Esophagus squamous epithelium (tissue), 5 donors: ENCODE data around the gene NIPA2. TPM values are rescaled to one million over a fixed set of nuclear protein-coding genes. Genes with fewer than 3 reads are reported as not detected.
"Not testable (repeated sequence)": the region's sequence is repeated elsewhere in the genome, so short reads cannot be mapped to it uniquely, and the experiment has no call there.

ENCODE experiments used
- DNase-seq: peaks from one replicate; lab custom pipeline; 2025; lab: John Stamatoyannopoulos, UW
- H3K27ac ChIP-seq, 4 donors: fragments of 200-600 bp; sonication (generic); one replicate each; pipeline ENCODE4 v1.5.1; 2016 to 2019; ENCODE audit warnings: mild to moderate bottlenecking in 1 of 4
- H3K27me3 ChIP-seq, 4 donors: fragments of 200-600 bp; sonication (generic); 1 replicate in 3 of 4; 2 replicates in 1 of 4; pipeline versions ENCODE4 v1.5.1 to v1.6.0; 2017 to 2021; ENCODE audit warnings: antibody characterized with exemption in 1 of 4
- H3K36me3 ChIP-seq, 3 donors: fragments of 200-600 bp; sonication (generic); one replicate each; pipeline ENCODE4 v1.5.1; 2016 to 2019
- H3K4me1 ChIP-seq, 3 donors: fragments of 200-600 bp; sonication (generic); one replicate each; pipeline ENCODE4 v1.5.1; 2017 to 2019
- H3K4me3 ChIP-seq, 4 donors: fragments of 200-600 bp; sonication (generic); 1 replicate in 3 of 4; 2 replicates in 1 of 4; pipeline ENCODE4 v1.5.1; 2016 to 2019; ENCODE audit warnings: mild to moderate bottlenecking in 2 of 4, moderate library complexity in 1 of 4
- H3K9me3 ChIP-seq, 3 donors: fragments of 200-600 bp; sonication (generic); one replicate each; pipeline ENCODE4 v1.5.1; 2016 to 2019
- POLR2A ChIP-seq, 4 donors: fragments of 450-650 bp; IDR thresholded peaks; one replicate each; pipeline ENCODE4 v1.6.1; 2017; ENCODE audit warnings: antibody characterized with exemption in 4 of 4, mild to moderate bottlenecking in 4 of 4, moderate library complexity in 3 of 4
- WGBS, 2 donors: methylation state at CpG; one replicate each; pipeline ENCODE4 v1.1.5; 2018; 5-methylcytosine and 5-hydroxymethylcytosine counted together
- intact Hi-C: fragments of 100-400 bp; cut with DNase I; formaldehyde crosslinking; loops from one replicate; pipeline ENCODE4 v1.15.0; 2022
- total RNA-seq, 4 donors: library from RNA; depleted of rRNA; stranded (reverse); fragments of >200 nt; gene quantifications; one replicate each; pipeline ENCODE4 v1.1.0, GENCODE V29; 2016
- TF ChIP-seq, protein P1 (sequence below), 6 experiments: fragments of 450-650 bp in 4 of 6; fragments of 200-600 bp in 2 of 6; sonication (generic) in 2 of 6; IDR thresholded peaks; one replicate each; pipeline ENCODE4 v1.5.1; 2016 to 2019; ENCODE audit warnings: antibody characterized with exemption in 6 of 6, mild to moderate bottlenecking in 4 of 6, moderate library complexity in 4 of 6
- donor health status: DM: yes; HTN: yes; CAD: no.

The NIPA2 gene
- total RNA-seq, 4 donors from 2014 or later = 32.3 to 68.0 (median 55.1) TPM

DNA sequence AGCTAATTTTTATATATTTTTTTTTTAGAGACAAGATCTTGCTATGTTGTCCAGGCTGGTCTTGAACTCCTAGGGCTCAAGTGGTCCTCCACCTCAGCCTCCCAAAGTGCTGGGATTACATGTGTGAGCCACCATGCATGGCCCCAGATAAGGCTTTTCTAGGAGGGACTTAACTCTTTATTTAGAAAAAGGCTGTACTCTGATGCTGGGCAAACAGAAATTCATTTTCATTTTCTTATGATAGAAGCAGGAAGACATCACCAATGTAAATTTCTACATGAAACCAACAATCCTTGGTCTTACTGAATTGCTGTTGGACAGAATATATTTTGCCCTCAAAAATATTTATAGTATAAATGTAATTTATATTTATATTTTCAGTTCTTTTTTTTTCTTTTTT is 42.4 kb upstream of the NIPA2 start:
- no peak for DNase-seq
- intact Hi-C loops = no loop called here
- Histone ChIP-seq H3K9me3 (no peaks in the 10 kb centered on the region), H3K27me3 (no peaks in the 10 kb centered on the region), H3K4me3 (no peak overlapping the region), H3K36me3 (no peaks in the 10 kb centered on the region), H3K27ac (no peak overlapping the region), H3K4me1 (no peaks in the 10 kb centered on the region)
- TF ChIP-seq, protein P1, sequence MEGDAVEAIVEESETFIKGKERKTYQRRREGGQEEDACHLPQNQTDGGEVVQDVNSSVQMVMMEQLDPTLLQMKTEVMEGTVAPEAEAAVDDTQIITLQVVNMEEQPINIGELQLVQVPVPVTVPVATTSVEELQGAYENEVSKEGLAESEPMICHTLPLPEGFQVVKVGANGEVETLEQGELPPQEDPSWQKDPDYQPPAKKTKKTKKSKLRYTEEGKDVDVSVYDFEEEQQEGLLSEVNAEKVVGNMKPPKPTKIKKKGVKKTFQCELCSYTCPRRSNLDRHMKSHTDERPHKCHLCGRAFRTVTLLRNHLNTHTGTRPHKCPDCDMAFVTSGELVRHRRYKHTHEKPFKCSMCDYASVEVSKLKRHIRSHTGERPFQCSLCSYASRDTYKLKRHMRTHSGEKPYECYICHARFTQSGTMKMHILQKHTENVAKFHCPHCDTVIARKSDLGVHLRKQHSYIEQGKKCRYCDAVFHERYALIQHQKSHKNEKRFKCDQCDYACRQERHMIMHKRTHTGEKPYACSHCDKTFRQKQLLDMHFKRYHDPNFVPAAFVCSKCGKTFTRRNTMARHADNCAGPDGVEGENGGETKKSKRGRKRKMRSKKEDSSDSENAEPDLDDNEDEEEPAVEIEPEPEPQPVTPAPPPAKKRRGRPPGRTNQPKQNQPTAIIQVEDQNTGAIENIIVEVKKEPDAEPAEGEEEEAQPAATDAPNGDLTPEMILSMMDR (IDR thresholded peaks at IDR 0.05) = no peak
- no peak for TF ChIP-seq POLR2A (IDR thresholded peaks at IDR 0.05)

DNA sequence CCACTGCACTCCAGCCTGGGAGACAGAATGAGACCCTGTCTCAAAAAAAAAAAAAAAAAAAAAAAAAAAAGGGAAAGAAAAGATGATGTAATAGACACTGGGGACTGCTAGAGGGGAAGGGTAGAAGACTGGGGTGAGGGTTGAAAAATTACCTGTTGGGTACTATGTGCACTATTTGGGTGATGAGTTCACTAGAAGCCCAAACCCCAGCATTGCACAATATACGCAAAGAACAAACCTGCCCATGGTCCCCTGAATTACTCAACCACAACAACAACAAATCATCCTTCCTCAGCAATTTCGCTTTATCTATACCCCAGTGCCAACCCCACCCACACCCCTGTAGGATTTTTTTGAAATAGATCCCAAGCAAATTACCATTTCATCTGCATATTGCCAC is 38.6 kb upstream of the NIPA2 start:
- no peak for DNase-seq
- Histone ChIP-seq H3K9me3 (no peaks in the 10 kb centered on the region), H3K27me3 (no peaks in the 10 kb centered on the region), H3K27ac (no peak overlapping the region), H3K4me3 (no peak overlapping the region), H3K4me1 (no peaks in the 10 kb centered on the region), H3K36me3 (no peaks in the 10 kb centered on the region)
- intact Hi-C loops = no loop called here
- TF ChIP-seq, protein P1 (IDR thresholded peaks at IDR 0.05) = no peak
- no peak for TF ChIP-seq POLR2A (IDR thresholded peaks at IDR 0.05)
- 70 to 72% methylated on average over 2 of the region's 2 CpGs for WGBS, 2 donors

DNA sequence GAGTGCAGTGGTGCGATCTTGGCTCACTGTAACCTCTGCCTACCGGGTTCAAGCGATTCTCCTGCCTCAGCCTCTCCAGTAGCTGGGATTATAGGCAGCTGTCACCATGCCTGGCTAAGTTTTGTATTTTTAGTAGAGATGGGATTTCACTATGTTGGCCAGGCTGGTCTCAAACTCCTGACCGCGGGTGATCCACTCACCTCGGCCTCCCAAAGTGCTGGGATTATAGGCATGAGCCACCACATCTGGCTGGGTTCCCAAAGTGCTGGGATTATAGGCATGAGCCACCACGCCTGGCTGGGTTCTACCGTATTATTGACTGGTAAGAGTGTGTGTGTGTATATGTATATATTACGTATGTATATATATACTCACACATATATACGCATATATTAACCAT is 35.5 kb upstream of the NIPA2 start:
- intact Hi-C loops, H3K4me1 ChIP-seq, H3K27ac ChIP-seq, H3K9me3 ChIP-seq, H3K36me3 ChIP-seq, DNase-seq, H3K27me3 ChIP-seq, H3K4me3 ChIP-seq: not testable (repeated sequence)
- WGBS, 2 donors = 81 to 90% methylated on average over 10 of the region's 10 CpGs

DNA sequence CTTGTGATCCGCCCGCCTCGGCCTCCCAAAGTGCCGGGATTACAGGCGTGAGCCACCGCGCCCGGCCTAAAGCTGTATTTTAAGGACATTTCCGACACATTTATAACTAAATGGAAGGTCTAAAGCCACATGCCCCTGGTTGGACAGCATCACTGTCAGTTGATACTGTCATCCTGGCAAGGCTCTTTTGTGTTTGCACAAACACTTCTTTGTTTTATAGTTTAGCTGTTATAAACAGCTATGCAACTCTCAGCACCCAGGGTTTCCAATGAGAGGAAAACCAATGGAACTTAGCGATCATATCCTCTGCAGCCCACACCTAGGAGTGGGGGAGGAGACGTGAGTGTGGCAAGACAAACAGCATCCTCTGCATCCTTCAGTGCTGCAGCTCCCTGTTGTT is 32.3 kb upstream of the NIPA2 start:
- Histone ChIP-seq H3K4me3 (no peak overlapping the region), H3K9me3 (no peaks in the 10 kb centered on the region), H3K27ac (no peak overlapping the region), H3K27me3 (no peaks in the 10 kb centered on the region), H3K4me1 (no peaks in the 10 kb centered on the region), H3K36me3 (no peaks in the 10 kb centered on the region)
- WGBS, 2 donors = 76 to 81% methylated on average over 3 to 11 of the region's 11 CpGs
- no peak for DNase-seq
- TF ChIP-seq, protein P1 (IDR thresholded peaks at IDR 0.05) = no peak
- TF ChIP-seq POLR2A (IDR thresholded peaks at IDR 0.05) = no peak
- intact Hi-C loops = no loop called here

DNA sequence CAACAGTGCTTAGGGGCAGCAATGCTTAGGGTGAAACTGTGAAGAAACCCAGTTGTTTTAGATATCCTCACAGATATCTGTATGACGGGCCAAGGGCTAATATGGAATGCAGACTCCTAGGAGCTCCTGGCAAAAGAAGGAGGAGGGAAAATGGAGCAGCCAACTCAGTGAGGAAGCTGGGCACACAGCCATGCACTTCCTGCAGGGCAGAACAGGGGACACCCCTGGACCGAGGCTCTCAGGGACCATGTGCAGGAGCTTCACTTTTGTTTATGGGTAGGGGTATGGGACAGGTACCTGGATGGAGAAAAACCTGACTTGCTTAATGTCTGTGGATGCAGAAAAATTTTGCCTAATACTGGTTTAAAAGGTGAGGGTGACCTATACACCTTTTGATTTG is 31.8 kb upstream of the NIPA2 start:
- Histone ChIP-seq H3K4me1 (no peaks in the 10 kb centered on the region), H3K9me3 (no peaks in the 10 kb centered on the region), H3K27ac (no peak overlapping the region), H3K27me3 (no peaks in the 10 kb centered on the region), H3K4me3 (no peak overlapping the region), H3K36me3 (peaks cover 0 to 2% (median 0%) of the 10 kb centered on the region in 3 donors)
- no peak for DNase-seq
- no peak for TF ChIP-seq POLR2A (IDR thresholded peaks at IDR 0.05)
- TF ChIP-seq, protein P1 (IDR thresholded peaks at IDR 0.05) = no peak
- 59 to 62% methylated on average over 2 of the region's 2 CpGs for WGBS, 2 donors
- intact Hi-C loops = no loop called here

DNA sequence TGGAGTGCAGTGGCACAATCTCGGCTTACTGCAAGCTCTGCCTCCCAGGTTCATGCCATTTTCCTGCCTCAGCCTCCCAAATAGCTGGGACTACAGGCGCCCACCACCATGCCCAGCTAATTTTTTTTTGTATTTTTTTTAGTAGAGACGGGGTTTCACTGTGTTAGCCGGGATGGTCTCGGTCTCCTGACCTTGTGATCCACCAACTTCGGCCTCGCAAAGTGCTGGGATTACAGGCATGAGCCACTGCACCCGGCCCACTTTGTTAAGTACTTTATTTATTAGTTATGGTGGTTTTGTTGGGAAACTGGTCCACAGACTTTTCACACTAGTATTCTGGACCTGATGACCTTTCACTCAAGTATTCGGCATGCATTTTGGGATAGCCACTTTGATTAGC is 30.6 kb upstream of the NIPA2 start:
- DNase-seq, intact Hi-C loops: not testable (repeated sequence)
- WGBS, 2 donors = 92 to 93% methylated on average over 7 to 9 of the region's 9 CpGs

More for the DNA sequence above, 30.6 kb upstream of the NIPA2 start:
- not testable (repeated sequence) for H3K9me3 ChIP-seq, H3K27me3 ChIP-seq, H3K27ac ChIP-seq, H3K4me1 ChIP-seq, H3K4me3 ChIP-seq
- H3K36me3 ChIP-seq = peaks cover 0 to 14% (median 0%) of the 10 kb centered on the region in 3 donors
